GM19023 (cell line): ENCODE results near the gene ZNF354C.

ENCODE experiments used
- ATAC-seq: cut with Tn5 transposase; IDR thresholded peaks from one replicate; pipeline ENCODE4 v1.9.1; 2021; ENCODE audit warnings: mild to moderate bottlenecking, moderate library complexity; ENCODE audit not compliant: unreplicated experiment

The ZNF354C gene

DNA sequence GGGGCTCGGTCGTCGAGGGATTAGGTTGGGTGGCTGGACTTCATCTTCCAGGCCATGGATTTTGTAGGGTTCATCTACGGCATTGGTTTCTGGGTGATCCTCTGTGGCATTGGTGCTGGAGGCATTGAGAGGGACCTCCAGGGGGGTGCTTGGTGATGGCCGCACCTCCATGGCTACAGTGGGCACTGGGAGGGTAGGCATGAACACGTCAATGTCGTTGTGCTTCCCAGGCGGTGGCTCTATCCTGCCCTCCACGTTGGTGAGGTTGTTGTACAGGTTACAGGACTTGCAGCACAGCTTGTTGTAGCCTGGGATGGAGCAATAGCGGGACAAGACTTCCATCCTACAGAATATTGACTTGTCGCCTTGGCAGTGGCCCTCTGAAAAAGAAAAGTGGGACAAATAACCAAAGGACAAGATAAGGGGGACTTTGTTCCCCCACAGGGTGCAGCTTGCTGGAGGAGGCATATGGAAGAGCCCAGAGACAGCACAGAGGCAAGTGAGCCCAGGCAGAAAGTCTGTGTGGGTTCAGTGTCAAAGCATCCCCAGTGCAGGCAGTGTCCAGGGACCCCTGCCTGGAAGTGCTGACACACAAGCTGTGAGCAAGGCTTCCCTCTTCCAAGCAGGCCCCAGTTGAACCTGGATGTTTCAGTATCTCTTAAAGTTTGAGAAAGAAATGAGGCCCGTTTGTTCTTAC lies 53.9 kb downstream of the ZNF354C start:
- no peak for ATAC-seq

DNA sequence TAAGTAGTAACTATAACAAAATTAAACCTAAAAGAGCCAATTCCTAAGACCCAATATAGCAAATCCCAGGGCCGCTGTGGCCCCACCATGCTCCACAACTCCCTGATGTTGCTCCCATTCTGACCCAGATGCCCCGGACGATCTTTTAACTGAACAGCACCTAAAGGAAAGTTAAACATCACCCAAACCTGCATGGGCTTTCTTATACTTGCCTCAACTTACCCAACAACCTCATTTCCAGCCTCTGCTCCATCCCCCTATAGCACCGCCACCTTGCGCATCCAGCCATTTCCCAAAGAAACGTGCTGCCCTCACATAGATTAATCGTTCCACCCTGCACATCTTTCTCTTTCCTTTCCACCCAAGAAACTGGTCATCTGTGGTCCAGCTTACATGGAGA lies 54.6 kb downstream of the ZNF354C start:
- ATAC-seq, result no peak

DNA sequence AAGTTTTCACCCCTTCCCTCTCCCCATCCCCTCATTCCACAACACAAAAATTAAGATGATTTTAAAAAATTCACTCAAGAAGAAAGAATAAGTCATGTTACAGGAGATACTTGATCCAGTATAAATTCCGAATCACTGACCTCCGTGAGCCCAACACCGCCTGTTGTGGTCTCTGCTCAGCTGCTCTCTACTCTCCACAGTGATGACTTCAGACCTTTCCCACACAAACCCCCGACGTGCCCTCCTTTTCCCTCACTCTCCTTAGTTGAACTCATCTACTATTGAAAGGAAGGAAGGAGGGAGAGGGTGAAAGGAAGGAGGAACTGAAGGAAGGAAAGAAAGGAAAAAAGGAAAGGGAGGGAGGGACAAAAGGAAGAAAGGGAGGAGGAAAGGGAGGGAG lies 55.1 kb downstream of the ZNF354C start:
- no peak for ATAC-seq

DNA sequence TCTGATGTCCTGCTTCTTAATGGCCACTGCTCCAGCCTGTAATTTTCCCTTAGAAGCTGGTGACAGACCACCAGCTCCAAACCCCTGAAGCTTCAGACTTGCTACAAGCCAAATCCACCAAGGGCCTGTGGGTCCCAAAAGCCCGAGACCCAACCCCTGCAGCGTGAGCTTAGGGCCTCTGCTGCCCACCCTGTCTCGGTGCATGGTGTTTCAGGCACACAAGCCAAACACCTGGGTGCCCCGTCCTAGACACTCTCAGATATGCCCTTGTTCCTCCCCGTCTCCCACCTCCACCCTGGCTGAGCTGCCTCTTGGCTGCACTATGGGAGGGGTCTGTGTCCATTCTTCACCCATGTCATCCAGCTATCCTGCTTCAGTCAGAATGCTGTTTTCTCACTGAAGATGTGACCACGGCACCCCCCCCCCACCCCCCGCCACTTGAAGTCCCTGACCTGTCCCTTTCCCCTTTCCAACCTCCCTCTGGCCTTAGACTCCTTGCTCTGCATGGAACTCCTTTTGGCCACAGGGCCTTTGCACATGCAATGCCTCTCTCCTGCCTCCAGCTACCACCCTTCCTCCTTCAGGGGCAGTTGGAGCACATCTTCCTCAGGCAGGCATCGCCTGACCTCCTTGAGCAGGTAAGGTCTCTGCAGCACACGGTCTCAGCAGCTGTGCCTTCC lies 55.8 kb downstream of the ZNF354C start:
- ATAC-seq, result no peak

DNA sequence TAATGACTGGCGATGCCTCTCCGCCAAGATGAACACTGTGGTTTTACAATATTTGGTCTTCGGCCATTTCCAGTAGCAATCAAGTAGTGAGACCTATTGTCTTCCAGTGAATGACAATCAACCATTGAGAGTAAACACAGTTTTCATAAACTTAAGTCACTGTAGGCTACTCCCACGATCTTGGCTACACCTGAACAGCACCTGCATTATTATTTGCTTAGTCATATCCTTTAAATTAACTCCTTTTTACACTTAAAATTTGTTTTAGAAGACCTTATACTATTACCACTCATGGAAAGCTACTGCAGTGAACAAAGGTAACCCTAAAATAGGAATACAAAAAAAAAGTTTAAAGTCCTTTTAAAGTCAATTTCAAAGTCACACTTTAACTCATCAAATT lies 58.2 kb downstream of the ZNF354C start:
- no peak for ATAC-seq

DNA sequence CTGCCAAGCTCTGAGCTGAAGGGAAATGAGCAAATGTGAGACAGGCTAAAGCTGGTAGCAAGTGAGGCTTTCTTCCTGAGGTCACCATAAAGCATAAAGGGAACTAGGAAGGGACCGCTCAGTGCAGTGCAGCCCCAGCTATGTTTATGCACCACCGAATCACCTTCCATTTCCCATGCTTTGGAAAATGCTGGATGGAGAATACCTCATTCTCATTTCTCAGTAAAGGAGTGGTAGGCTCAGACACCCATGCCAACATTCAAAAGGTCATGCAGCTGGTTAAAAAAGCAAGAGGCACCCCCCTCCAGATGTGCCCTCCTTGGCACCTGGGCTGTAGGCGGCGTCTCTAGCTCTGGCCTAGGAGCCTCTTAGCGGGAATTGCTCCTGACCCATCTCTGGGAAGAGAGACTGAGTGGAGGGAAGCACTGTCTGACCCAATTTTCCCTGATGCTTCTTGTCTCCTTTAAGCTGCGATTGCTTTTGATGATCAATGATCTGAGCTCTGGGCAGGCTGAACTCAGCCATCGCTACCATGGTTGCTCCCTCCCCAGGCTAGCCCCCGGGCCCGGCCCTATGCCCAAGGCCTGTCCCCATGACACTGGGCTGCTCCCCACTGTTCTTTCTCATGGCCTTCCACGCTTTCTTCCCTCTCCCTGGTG lies 58.7 kb downstream of the ZNF354C start:
- no peak for ATAC-seq

DNA sequence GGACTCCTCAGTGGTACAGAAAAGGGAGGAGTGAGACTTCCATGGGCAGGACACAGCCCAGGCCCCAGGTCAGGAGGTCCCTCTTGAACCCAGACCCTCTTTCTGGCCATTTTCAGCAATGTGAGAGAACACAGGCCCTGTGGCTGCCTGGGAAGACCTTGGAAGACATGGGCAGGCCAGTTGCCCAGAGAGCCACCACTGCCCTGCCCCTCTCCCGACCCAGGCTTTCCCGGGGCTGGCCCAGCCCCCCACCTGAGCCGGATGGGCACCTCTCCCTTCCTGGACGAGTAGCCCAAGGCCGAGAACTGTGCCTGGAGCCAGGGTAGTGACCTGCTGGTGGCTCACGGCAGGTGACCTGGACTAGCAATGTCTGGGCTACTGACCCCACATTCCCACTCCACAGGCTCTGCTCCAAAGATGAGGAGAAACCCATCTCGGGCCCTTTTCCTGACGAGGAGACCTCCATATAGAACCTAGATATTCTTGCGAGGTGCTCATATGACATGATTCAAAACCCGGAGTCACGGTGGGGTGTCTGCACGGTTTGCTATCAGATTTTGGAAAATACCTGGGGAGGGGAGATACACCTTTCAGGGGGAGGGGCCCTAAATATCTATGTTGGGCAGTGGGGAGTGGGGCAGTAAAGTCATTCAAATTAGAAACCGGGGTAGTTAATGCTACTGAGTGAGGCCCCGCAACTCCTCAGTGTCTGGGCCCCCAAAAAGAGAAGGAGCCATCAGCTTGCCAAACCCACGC lies 59.4 kb downstream of the ZNF354C start:
- ATAC-seq, result no peak

DNA sequence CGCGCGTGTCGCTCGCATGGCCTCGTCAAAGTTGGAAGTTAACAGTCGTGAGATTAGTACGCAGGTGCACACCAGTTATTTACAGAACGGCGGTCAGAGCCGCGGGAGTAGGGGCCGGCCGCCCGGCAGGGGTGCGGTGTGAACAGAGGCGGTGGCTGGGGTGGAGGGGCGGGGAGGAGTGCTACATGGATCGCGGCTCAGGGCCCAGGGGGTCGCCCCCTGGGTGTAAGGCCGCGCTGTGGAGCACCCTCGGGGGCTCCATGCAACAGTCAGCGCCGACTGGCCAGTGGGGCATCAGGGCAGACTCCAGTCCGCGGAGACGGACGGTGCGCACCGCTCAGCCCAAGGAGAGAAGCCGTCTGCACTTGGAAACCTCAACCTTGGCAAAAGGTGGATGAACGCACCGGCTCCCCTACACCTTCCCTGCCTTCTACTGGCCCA lies 60.3 kb downstream of the ZNF354C start:
- ATAC-seq, result no peak

DNA sequence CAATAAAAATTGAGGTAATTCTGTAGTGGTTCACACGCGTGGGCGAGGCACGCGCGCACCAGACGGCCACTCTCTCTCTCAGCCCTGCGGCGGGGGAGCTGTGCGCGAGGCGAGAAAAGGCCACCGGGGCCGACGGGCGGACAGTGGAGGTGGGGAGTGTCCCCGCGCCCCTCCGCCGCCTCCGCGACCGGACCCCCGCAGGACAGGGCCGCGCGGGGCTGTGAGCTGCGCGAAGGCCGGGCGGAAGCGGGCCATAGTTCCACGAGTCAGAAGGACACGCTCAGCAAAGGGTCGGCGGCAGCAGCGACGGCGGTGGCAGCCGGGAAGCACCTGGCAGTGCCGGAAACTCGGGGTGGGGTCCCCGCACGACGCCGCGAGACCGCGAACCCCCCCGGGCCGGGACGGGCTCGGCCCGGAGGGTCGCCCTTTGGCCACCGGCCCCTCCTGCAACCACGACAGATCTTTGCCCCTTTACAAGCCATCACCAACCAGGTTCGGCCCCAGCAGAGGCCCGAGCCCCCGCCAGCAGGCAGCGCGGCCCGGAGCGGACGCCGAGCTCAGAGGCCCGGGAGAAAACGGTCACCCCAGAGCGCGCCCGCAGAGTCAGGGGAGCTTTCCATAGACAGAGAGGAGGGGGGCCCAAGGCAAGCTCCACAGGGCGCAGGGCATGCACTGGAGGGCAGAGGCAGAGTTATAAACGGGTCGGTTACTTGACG lies 60.9 kb downstream of the ZNF354C start:
- ATAC-seq, result no peak

DNA sequence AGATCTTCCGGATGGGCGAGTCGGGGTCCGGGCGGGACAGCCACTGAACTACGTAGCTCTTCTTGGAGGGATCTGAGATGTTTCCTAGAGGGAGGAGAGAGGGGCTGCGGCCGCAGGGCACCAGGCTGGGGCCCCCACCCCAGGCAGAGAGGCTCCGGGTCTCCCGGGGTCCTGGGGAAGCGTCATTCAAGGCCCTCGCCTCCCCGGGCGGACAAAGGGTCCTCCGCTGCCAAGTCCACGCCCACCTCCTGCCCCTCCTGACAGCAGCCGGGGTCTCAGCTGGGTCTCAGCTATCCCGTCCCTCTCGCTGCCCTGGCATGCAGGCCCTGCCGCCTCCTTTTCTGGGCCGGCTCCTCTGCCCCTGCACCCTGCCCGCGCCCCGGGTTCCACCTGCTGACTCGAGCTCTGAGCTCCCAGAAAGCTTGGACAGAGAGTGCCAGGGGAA lies 61.5 kb downstream of the ZNF354C start:
- no peak for ATAC-seq

DNA sequence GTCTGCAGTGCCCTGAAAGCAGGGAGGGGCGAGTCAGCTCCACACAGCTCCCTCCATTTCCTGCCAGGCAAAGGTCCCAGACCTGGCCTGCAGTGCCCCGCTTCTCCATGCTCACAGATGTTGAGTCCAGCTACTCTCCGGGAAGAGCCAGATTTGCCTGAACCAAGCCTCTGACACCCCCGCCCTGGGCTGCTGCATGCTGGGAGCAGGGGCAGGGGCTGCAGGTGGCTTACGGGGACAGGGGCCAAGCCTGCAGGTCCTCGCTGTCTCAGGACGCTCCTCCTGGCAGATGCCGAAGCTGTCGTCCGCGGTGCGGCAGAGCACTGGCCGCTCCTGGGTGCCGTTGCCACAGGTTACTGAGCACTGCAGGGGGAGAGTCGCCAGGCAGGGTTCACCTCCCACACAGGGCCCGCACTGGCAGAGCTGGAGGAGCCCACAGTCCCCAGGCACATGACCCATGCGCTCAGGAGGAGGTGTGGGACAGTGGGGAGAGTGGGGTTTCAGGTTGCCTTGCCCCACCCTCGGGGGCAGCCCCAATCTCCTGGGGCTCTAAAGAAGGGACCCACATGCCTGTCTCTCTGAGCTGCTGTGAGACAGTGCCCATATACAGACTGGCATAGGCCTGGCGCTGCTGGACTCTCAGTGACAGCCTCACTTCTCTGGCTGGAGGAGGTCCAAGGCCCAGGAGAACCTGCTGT lies 62.4 kb downstream of the ZNF354C start:
- ATAC-seq, result no peak

DNA sequence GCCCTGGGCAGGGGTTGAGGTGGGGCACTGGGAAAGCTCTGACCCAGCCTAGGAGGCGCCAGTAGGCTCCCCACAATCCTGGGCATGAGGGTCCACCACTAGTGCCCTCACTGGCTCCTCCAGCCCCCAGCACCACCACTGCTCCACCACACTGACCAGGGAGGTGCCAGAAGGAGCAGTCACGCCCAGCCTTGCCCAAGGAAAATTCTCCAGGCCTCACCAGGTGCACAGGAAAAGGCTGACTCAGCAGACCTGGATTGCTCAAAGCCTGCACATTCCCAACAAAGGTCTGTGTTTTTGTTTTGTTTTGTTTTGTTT lies 62.9 kb downstream of the ZNF354C start:
- no peak for ATAC-seq

DNA sequence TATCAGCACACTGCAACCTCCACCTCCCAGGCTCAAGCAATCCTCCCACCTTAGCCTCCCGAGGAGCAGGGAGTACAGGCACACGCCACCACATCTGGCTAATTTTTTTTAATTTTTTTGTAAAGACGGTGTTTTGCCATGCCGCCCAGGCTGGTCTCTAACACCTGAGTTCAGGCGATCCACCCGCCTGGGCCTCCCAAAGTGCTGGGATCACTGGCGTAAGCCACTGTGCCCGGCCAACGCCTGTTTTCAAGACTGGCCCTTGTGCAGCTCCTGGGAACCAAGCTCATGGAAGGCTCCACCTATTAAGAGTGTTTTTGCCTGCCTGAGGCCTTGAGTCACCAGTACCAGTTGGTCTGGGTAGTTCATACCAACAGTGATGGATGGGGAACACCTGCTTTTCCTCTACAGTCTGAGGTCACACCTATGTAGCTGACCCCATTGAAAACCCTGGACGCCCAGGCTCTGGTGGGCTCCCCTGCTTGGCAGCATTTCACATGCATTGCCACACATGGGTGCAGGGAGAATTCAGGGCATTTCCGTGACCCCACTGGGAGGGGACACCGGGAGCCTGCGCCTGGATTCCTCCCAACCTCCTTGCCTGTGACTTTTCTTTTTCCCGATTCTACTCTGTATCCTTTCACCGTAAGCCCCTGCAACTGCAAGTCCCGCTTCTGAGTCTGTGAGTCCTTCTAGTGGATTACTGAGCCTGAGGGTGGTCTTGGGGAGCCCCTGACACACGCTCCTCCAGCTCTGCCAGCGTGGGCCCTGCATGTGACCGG lies 63.5 kb downstream of the ZNF354C start:
- ATAC-seq, result no peak

DNA sequence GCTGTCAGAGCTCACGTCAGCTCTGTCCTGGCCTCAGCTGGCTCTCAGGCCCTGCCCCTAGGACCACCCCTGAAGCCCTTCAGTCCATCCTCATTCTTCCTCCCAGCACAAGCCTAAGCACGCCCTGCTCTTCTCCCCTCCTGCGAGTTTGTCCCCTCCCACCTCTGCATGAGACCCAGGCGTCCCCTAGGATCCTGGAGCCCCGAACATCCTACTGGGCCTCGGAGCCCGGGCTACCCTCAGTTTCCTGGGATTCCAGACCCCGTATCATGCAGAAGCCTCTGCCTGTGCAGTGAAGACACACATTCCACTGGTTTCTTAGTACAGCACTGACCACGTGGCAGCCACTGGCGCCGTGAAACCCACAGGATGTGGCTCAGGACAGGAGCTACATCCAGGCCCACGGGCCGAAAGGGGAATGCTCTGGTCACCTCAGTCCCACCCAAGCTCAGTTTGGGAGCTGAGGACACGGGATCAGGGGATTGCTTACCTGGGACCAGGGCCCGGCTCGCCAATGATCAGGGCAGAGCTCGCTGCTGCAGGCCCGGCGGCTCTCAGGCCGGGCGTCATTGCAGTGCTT lies 64.2 kb downstream of the ZNF354C start:
- ATAC-seq, result no peak

DNA sequence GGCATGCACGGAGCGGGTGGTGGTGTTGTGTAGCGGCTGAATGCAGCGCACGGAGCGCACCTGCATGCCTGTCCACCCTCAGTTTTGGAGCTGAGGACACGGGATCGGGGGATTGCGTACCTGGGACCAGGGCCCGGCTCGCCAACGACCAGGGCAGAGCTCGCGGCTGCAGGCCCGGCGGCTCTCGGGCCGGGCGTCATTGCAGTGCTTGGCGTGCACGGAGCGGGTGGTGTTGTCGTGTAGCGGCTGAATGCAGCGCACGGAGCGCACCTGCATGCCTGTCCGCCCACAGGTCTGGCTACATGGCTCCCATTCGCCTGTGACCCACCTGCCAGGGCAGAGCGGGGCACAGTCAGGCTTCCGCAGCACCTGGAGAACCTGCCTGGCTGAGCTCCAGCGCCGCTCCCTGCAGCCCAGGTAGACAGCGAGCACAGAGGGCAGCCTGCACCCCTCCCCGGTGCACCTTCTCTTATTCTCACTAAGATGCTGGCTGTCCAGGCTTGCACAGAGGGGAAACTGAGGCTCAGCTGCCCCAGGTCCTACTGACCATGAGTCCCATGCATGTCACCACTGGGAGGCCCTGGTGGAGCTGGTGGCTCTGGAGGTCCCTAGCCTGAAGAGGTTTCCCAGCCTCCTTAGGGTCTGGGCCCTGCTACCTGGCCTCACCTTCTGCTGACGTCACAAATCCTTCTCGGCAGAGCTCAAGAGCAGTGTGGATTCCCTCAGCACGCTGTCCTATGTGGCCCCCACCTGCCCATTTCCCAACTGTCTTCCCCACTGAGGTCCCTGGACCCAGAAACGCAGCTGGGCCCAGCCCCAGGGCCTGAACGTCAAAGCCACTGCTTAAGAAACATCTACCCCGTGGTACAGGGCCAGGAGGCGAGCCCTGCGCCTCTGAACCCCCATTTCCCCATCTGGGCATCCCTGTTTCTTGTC lies 64.9 kb downstream of the ZNF354C start:
- no peak for ATAC-seq

DNA sequence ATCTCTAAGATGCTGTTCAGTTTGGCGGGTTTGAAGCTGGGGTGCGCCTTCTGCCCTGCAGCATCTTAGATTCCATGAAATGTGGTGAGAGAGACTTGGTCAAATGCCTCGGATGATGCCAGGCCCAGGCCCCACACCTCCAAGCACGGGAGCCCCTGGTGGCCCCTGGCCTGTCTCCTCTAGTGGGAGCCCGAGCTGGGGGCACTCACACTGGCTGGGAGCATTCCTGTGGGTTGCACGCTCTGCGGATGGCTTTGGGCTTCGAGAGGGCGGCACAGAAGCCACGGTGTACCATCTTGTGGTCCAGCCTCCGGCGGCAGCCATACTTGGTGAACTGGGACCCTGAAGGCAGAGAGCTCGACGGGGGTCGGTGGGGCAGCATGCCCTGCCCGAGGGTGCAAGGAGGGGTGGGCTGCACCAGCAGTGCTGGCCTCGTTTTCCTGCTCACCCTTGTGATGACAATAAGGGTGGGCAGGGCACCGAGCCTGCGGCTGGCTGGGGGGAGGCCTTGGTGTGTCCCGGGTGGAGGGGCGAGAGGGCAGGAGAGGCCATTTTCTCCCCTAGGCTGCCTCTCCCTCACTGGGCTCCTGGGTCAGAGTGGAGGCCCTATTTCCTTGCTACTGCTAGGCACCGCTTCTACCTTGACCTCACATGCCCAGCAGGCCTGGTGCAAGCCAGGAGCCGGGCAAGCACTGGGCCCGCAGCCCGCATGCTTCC lies 65.8 kb downstream of the ZNF354C start:
- no peak for ATAC-seq

DNA sequence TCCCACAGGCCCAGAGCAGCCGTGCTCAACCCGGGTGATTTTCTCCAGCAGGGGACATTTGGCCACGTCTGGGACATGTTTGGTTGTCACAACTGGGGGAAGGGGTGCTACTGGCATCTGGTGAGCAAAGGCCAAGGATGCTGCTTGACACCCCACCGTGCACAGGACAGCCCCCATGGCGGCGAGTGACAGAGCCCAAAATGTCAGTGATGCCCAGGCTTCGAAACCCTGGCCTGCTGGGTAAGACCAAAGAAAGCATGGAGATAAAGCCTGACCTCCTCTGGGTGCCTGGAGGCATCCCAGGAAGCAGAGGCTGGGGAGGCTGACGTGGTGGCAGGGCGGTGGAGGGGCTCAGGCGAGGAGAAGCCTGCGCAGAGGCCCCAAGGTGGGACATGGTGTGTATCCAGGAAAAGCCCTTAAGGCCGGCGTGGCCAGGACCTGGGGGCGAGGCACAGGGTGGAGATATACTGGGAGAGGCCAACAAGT lies 66.4 kb downstream of the ZNF354C start:
- ATAC-seq, result no peak
